IMR-90 (cell line): ENCODE measurements around the gene NOP10. TPM values are rescaled to one million over a fixed set of nuclear protein-coding genes. Genes with fewer than 3 reads are reported as not detected.

Experiments
- ATAC-seq: fragments of 200-7000 bp; cut with Tn5 transposase; 2 replicates; pipeline ENCODE4 v1.9.1; 2020; ENCODE audit warnings: low read depth, mild to moderate bottlenecking, moderate library complexity
- BruUV-seq: library from RNA; stranded (reverse); fragments of 400-500 nt; replicated peaks from 2 replicates; lab custom pipeline; 2021; lab: Mats Ljungman, UMichigan
- CTCF ChIA-PET: fragments of 300-600 bp; formaldehyde crosslinking; extraction: SDS; loops from one replicate; lab custom pipeline; 2021; ENCODE audit warnings: antibody characterized with exemption; lab: Yijun Ruan, JAX
- POLR2A ChIA-PET: fragments of 300-600 bp; sonication (Branson Sonifier 250); formaldehyde crosslinking; loops from one replicate; lab custom pipeline; 2022; ENCODE audit warnings: antibody characterized with exemption; ENCODE audit not compliant: unreplicated experiment; lab: Charles Lee
- DNase-seq: peaks from one replicate; pipeline ENCODE4 v3.0.0; 2013
- H2AFZ ChIP-seq: replicated peaks from 2 replicates; pipeline ENCODE3; 2013; ENCODE audit warnings: low read length, mild to moderate bottlenecking; ENCODE audit not compliant: poor library complexity
- H2AK5ac ChIP-seq: 2 replicates; pipeline ENCODE4 v1.6.1; 2013; ENCODE audit warnings: low read depth, low read length, inconsistent platforms
- H2AK9ac ChIP-seq: replicated peaks from 2 replicates; pipeline ENCODE3; 2013; ENCODE audit warnings: mild to moderate bottlenecking, low read depth, low read length, moderate library complexity; ENCODE audit not compliant: poor library complexity
- H2BK120ac ChIP-seq: 2 replicates; pipeline ENCODE4 v1.6.1; 2013; ENCODE audit warnings: low read depth, low read length, inconsistent platforms
- H2BK15ac ChIP-seq: 3 replicates; pipeline ENCODE4 v1.6.1; 2013; ENCODE audit warnings: low read depth, low read length, inconsistent platforms
- H2BK20ac ChIP-seq: 2 replicates; pipeline ENCODE4 v1.6.1; 2013; ENCODE audit warnings: low read depth, mild to moderate bottlenecking, inconsistent platforms, low read length, moderate library complexity
- H2BK5ac ChIP-seq: 2 replicates; pipeline ENCODE4 v1.6.1; 2013; ENCODE audit warnings: mild to moderate bottlenecking, low read depth, low read length, inconsistent platforms; ENCODE audit not compliant: poor library complexity, severe bottlenecking
- H3K14ac ChIP-seq: replicated peaks from 2 replicates; pipeline ENCODE4 v1.6.1; 2013; ENCODE audit warnings: low read depth, low read length, inconsistent platforms
- H3K18ac ChIP-seq: 2 replicates; pipeline ENCODE4 v1.6.1; 2013; ENCODE audit warnings: low read depth, low read length, control low read depth
- H3K23ac ChIP-seq: 2 replicates; pipeline ENCODE4 v1.6.1; 2013; ENCODE audit warnings: low read depth, low read length, inconsistent platforms
- H3K27ac ChIP-seq: 2 replicates; pipeline ENCODE4 v1.5.1; 2013; ENCODE audit warnings: mild to moderate bottlenecking, control low read depth, low read length; ENCODE audit not compliant: insufficient read depth
- H3K27me3 ChIP-seq: 2 replicates; pipeline ENCODE4 v1.6.1; 2013; ENCODE audit warnings: low read length; ENCODE audit not compliant: control insufficient read depth, insufficient read depth
- H3K36me3 ChIP-seq: 2 replicates; pipeline ENCODE4 v1.6.1; 2013; ENCODE audit warnings: low read length, mixed read lengths; ENCODE audit not compliant: control insufficient read depth, insufficient read depth
- H3K4ac ChIP-seq: 2 replicates; pipeline ENCODE4 v1.6.1; 2013; ENCODE audit warnings: low read depth, low read length, inconsistent platforms
- H3K4me1 ChIP-seq: 2 replicates; pipeline ENCODE4 v1.6.1; 2013; ENCODE audit warnings: low read length, mixed read lengths; ENCODE audit not compliant: control insufficient read depth, insufficient read depth
- H3K4me2 ChIP-seq: 2 replicates; pipeline ENCODE4 v1.6.1; 2013; ENCODE audit warnings: low read depth, mild to moderate bottlenecking, control low read depth, low read length, moderate library complexity
- H3K4me3 ChIP-seq: 2 replicates; pipeline ENCODE4 v1.5.1; 2013; ENCODE audit warnings: low read depth, mild to moderate bottlenecking, control low read depth, low read length, moderate library complexity; ENCODE audit not compliant: insufficient read depth
- H3K56ac ChIP-seq: 2 replicates; pipeline ENCODE4 v1.6.1; 2013; ENCODE audit warnings: low read length, inconsistent platforms; ENCODE audit not compliant: insufficient read depth; ENCODE audit errors: extremely low read depth
- H3K79me1 ChIP-seq, 2 experiments: 2 replicates each; pipeline ENCODE4 v1.6.1; 2013; ENCODE audit warnings: low read length in 2 of 2, inconsistent platforms in 1 of 2, low read depth in 1 of 2
- H3K9ac ChIP-seq: 2 replicates; pipeline ENCODE4 v1.6.1; 2013; ENCODE audit warnings: low read depth, low read length, control low read depth
- H3K9me1 ChIP-seq: 2 replicates; pipeline ENCODE4 v1.6.1; 2013; ENCODE audit warnings: low read length, inconsistent platforms; ENCODE audit not compliant: insufficient read depth
- H3K9me3 ChIP-seq: 2 replicates; pipeline ENCODE4 v1.6.1; 2013; ENCODE audit warnings: low read length; ENCODE audit not compliant: control insufficient read depth, insufficient read depth
- H4K20me1 ChIP-seq: 2 replicates; pipeline ENCODE4 v1.6.1; 2013; ENCODE audit warnings: low read length, inconsistent platforms; ENCODE audit not compliant: insufficient read depth
- H4K5ac ChIP-seq: 2 replicates; pipeline ENCODE4 v1.6.1; 2013; ENCODE audit warnings: mild to moderate bottlenecking, low read depth, low read length, control low read depth
- H4K8ac ChIP-seq, 2 experiments: 2 replicates each; pipeline ENCODE4 v1.6.1; 2013; ENCODE audit warnings: low read depth in 2 of 2, low read length in 2 of 2, control low read depth in 1 of 2, inconsistent platforms in 1 of 2
- H4K91ac ChIP-seq: 2 replicates; pipeline ENCODE4 v1.6.1; 2013; ENCODE audit warnings: low read depth, low read length, inconsistent platforms; ENCODE audit not compliant: insufficient read depth
- CEBPB ChIP-seq: IDR thresholded peaks from 2 replicates; pipeline ENCODE4 v1.6.1; 2012; ENCODE audit warnings: low read depth, low read length, improper control_type of control experiment
- CHD1 ChIP-seq: IDR thresholded peaks from 2 replicates; pipeline ENCODE4 v1.6.1; 2012; ENCODE audit warnings: low read depth, low read length, improper control_type of control experiment
- CTCF ChIP-seq: conservative IDR thresholded peaks from 2 replicates; pipeline ENCODE4 v1.5.1; 2012; ENCODE audit warnings: mild to moderate bottlenecking, low read depth, low read length, improper control_type of control experiment
- ELK1 ChIP-seq: fragments of 150-350 bp; IDR thresholded peaks from 2 replicates; pipeline ENCODE4 v1.6.1; 2016; ENCODE audit warnings: low read depth, mild to moderate bottlenecking, low read length, moderate library complexity, borderline replicate concordance
- FOS ChIP-seq: fragments of 150-350 bp; IDR thresholded peaks from 2 replicates; pipeline ENCODE4 v1.6.1; 2016; ENCODE audit warnings: low read depth, low read length
- MAFK ChIP-seq: IDR thresholded peaks from 2 replicates; pipeline ENCODE4 v1.6.1; 2012; ENCODE audit warnings: low read depth, low read length, improper control_type of control experiment
- MXI1 ChIP-seq: IDR thresholded peaks from 2 replicates; pipeline ENCODE4 v1.6.1; 2012; ENCODE audit warnings: low read depth, mild to moderate bottlenecking, low read length, moderate library complexity, borderline replicate concordance
- POLR2A ChIP-seq: IDR thresholded peaks from 2 replicates; pipeline ENCODE4 v1.6.1; 2012; ENCODE audit warnings: mild to moderate bottlenecking, low read depth, low read length
- SMC3 ChIP-seq: fragments of 150-350 bp; IDR thresholded peaks from 2 replicates; pipeline ENCODE4 v1.6.1; 2016; ENCODE audit warnings: low read depth, mild to moderate bottlenecking, antibody characterized with exemption, low read length, moderate library complexity
- whole genome bisulfite sequencing, 2 experiments: methylation state at CpG; one replicate each; pipeline versions ENCODE4 v1.1.5 to v1.1.7; 2013; ENCODE audit warnings: missing lambda C conversion rate in 2 of 2; ENCODE audit not compliant: insufficient read length in 1 of 2; ENCODE audit errors: extremely low coverage in 2 of 2; 5-methylcytosine and 5-hydroxymethylcytosine counted together
- dilution Hi-C: fragments of 300-500 bp; cut with HindIII; formaldehyde crosslinking; loops from one replicate; pipeline ENCODE4 v1.14.3; 2018; ENCODE audit warnings: low sequenced_read_pairs; ENCODE audit not compliant: unreplicated experiment
- in situ Hi-C: fragments of 300-500 bp; cut with MboI; formaldehyde crosslinking; loops from 3 replicates; pipeline ENCODE4 v1.14.3; 2019; ENCODE audit warnings: low sequenced_read_pairs, inconsistent platforms, mixed read lengths
- intact Hi-C: fragments of 100-400 bp; cut with micrococcal nuclease; formaldehyde crosslinking; loops from 2 replicates; pipeline ENCODE4 v1.10.0; 2022
- polyA plus RNA-seq, 3 experiments: library from polyadenylated mRNA; depleted of rRNA; stranded (reverse); fragments of >200 nt; gene quantifications; 2 replicates each; pipeline ENCODE4 v1.2.3, GENCODE V29; 2012; ENCODE audit warnings: low replicate concordance in 1 of 3
- total RNA-seq: library from RNA; depleted of rRNA; stranded (reverse); fragments of >200 nt; gene quantifications from 2 replicates; pipeline ENCODE4 v1.2.3, GENCODE V29; 2012

NOP10 gene
- total and polyA plus RNA-seq, 2 of the 4 experiments (the other 2 are of a cell fraction): 141 to 468 TPM

GRCh38 chr15:34336231-34336990 is 6.5 kb downstream of the NOP10 start (continued):
- no peak for TF ChIP-seq MAFK
- TF ChIP-seq POLR2A: no peak

GRCh38 chr15:34335176-34336032 is 7.5 kb downstream of the NOP10 start:
- H4K8ac ChIP-seq: no peak overlapping the region
- no peak overlapping the region for H2AFZ ChIP-seq
- no peaks in the 10 kb centered on the region for H4K20me1 ChIP-seq
- no peak overlapping the region for H2BK15ac ChIP-seq
- no TSS peak for BruUV-seq
- no peak overlapping the region; the same call in 1 of the 2 replicates for H3K14ac ChIP-seq
- H3K9me3 ChIP-seq: no peaks in the 10 kb centered on the region
- in situ Hi-C loops (no loop called here), intact Hi-C loops (no loop called here), dilution Hi-C loops (no loop called here)
- no peak overlapping the region for H3K23ac ChIP-seq
- no peak overlapping the region for H2BK20ac ChIP-seq
- CTCF ChIA-PET: interaction anchor here (1.0 kb wide), 1 partner anchor 23 kb away, joined by 3 read pairs; no protein-coding TSS in a partner anchor
- H3K56ac ChIP-seq: no peak overlapping the region; the same call in 1 of the 2 replicates
- H3K27me3 ChIP-seq: no peaks in the 10 kb centered on the region
- H2AK9ac ChIP-seq: no peak overlapping the region
- 100% methylated on average over 1 of the region's 3 CpGs; no CpG with 5 or more reads in 1 of the 2 experiments for WGBS, 2 experiments
- H4K5ac ChIP-seq: no peak overlapping the region
- no peak overlapping the region for H2AK5ac ChIP-seq
- H3K4me2 ChIP-seq: peak overlapping the region; percentile 36
- no peak for TF ChIP-seq POLR2A
- TF ChIP-seq CHD1: no peak
- TF ChIP-seq ELK1: no peak
- TF ChIP-seq SMC3: no peak
- no peak for TF ChIP-seq FOS
- TF ChIP-seq MAFK: no peak
- TF ChIP-seq CTCF: no peak
- no peak for TF ChIP-seq CEBPB
- no peak for TF ChIP-seq MXI1
- H3K9me1 ChIP-seq: no peaks in the 10 kb centered on the region
- H2BK5ac ChIP-seq: no peak overlapping the region
- peaks cover 3% of the 10 kb centered on the region for H3K36me3 ChIP-seq
- POLR2A ChIA-PET: no interaction called here
- no peak overlapping the region for H3K4me3 ChIP-seq
- H2BK120ac ChIP-seq: no peak overlapping the region
- H3K27ac ChIP-seq: no peak overlapping the region
- H3K79me1 ChIP-seq: peaks cover 6 to 21% of the 10 kb centered on the region in 2 experiments
- H3K9ac ChIP-seq: no peak overlapping the region
- H4K91ac ChIP-seq: no peak overlapping the region
- H3K18ac ChIP-seq: no peak overlapping the region
- ATAC-seq (no peak), DNase-seq (no peak)
- H3K4ac ChIP-seq: no peak overlapping the region; the same call in 1 of the 2 replicates
- peaks cover 7% of the 10 kb centered on the region for H3K4me1 ChIP-seq
